Activated naive CD8-positive, alpha-beta T cell treated with anti-CD3 and anti-CD28 coated beads, Interleukin-2, amount 50 U/mL, for 16 hours (primary cell): ENCODE measurements around the gene NTN5.
"Not testable (repeated sequence)": the region's sequence is repeated elsewhere in the genome, so short reads cannot be mapped to it uniquely, and the experiment has no call there.

ENCODE experiments used
- DNase-seq: peaks from one replicate; pipeline ENCODE4 v3.0.0-alpha.2; 2020; ENCODE audit warnings: low read depth, low spot score

The NTN5 gene, protein sequence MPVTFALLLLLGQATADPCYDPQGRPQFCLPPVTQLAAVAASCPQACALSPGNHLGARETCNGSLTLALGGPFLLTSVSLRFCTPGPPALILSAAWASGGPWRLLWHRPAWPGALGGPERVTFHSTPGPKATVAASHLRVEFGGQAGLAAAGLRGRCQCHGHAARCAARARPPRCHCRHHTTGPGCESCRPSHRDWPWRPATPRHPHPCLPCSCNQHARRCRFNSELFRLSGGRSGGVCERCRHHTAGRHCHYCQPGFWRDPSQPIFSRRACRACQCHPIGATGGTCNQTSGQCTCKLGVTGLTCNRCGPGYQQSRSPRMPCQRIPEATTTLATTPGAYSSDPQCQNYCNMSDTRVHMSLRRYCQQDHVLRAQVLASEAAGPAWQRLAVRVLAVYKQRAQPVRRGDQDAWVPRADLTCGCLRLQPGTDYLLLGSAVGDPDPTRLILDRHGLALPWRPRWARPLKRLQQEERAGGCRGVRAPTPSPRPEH

DNA sequence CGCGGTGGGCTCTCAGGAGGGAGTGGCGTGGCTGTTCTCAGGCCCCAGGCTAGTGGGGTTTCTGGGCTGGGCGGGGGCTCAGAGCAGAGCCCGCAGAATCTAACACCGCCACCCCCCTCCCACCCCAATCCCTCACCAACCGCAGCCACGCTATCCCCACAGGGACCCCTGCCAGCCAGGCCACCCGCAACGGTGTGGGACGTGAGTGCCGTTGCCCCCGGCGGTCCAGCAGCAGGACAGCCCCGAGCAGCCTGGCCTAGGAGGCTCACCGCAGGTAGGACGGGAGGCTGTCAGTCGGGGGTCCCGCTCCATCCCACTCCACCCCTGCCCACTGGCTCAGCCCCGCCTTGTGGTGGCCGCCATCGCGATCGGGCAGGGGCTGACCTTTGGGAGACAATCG is at the start of gene NTN5:
Gene NTN5, minus strand, starts transcription at position 24 of the 400 bp plus-strand sequence. CDS start 2,031 bp downstream, outside the sequence.
- no peak for DNase-seq

DNA sequence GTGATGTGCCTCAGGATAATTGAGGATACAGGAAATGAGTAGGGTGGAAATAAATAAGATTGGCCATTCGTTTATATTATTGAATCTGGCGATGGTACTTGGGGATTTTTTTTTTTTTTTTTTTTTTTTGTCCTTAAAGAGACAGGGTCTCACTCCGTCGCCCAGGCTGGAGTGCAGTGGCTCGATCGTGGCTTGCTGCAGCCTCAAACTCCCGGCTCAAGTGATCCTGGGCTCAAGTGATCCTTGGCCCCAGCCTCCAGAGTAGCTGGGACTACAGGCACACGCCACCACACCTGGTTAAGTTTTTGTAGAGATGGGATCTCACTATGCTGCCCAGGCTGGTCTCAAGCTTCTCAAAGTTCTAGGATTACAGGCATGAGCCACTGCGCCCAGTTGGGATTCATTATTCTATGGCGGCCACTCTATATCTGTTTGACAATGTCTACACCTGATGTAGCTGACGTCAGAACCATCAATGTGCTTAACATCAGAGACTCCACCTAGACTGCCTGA is 49.4 kb upstream of the NTN5 start:
- no peak for DNase-seq

DNA sequence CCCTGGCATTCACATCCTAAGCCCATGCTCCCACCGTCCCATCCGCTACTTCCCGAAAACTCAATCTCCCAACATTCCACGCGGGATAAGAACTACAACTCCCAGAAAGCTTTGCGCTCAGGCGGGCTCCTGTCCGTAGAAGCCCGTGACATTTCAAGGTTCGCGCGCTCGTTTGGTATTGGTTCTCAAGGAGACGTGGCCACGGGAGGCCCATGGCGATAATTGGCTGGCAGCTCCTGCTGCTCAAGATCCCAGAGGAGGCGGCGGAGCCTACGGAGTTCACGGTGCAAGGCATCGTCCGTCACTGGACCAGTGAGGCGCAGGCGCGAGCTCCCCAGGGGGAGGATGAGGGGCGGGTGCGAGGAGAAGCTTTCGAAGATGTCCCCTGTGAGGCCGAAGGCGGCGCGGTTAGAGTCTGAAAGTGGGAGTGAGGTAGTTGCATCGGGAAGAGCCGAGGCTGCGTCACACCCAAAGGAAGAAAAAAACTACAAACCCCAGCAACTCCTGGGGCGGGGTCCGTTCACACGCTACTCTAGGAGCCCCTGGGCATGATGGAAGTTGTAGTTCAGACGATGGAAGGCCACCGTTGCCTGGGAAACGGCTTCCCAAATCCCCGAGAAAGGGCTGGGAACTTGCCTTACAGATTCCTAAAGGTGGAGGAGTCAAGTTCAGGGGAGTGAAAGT is 47.9 kb upstream of the NTN5 start:
- peak; percentile 85 for DNase-seq

DNA sequence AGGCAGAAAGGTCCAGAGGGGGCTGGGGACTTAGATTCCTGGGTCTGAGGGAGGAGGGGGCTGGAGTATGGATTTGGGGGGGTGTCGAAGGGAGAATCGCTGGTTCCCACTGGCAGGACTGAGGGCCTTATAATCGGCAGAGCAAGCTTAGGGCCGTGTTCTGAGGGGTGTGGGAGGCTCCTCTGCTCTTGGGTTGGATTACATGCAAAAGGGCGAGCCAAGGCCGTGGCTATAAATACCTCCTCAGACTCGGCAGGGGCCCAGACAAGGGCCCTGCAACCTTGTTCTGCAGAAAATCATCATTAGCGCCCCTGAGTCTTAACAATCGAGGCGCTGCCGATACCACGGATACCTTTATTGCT is 47.4 kb upstream of the NTN5 start:
- no peak for DNase-seq

DNA sequence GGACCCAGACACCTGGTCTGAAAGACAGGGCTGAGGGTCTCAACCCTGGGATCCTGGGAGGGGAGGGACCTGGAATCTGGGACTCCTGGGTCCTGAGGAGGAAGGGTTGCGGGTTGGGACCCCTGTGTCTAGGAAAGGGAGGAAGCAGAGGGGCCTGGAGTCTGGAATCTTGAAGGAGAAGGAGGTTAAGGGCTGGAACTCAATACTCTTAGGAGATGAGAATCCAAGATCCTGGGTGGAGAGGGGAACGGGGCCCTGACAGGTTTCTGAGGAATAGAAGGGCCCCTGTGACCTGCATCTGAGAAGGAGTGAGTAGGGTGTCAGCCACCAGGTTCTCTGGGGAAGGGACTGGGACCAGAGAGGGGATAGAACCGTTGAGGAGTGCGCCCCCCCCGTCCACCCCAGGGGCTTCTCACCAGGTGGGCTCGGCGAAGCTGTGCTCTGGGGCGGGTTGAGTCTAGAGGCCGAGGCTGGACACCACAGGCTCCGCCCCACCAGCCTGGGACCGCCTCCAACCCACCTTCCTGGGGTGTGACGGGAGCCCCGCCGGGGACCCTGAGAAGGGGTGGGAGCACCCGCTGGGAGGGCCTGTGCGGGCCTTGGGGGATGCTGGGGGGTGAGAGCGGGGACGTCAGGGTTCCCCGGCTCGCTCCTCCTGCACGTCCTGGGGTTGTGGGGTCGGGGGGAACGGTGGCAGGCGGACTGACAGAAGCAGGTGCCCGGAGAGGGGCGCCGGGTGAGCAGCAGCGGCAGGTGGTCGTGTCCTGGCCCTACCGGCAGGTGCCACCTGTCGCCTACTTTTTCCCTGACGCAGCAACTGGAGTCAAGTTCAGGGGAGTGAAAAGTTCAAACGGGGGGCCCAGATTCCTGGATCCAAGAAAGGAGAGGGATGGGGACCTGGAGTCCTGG is 46.7 kb upstream of the NTN5 start, which contains the start of gene MAMSTR:
Gene MAMSTR, minus strand, starts transcription at position 463 of the 909 bp plus-strand sequence. CDS start 694 bp downstream, outside the sequence.
- DNase-seq: no peak

DNA sequence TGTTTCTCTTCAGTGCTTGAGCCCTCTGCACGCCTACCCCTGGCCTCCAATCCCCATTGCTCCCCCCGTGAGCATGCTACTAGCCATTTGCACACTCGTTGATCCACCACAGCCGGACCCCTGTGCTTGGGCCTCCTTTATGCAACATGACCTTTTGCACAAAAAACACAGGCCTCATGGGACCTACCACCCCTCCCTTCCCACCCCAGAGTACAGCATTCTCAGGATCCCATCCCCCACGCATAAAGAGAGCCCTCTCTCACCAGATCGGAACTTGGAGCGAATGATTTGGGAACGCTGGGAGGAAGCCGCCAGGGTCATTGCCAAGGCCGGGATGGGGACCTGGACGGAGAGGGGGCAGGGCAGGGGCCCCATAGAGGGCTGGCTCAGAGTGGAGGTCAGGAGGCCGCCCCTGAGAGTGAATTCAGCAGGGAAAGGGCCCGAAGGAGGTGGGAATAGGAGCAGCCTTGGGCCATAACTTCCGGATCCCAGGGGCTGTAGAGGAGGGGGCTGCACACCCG is 46.0 kb upstream of the NTN5 start:
- DNase-seq: no peak

DNA sequence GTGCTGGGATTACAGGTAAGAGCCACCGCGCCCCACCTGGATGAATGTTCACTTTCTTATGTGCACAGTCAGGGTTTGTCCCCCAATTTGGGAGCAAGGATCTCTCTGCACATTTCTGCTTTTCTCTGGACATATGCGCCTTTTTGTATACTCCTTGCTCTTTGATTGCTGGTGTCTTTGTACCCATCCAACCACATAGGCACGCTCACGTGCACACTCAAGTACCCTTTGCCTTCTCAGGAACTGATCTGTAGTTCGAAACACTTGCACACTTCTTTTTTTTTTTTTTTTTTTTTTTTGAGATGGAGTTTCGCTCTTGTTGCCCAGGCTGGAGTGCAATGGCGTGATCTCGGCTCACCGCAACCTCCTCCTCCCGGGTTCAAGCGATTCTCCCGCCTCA is 45.3 kb upstream of the NTN5 start:
- not testable (repeated sequence) for DNase-seq

DNA sequence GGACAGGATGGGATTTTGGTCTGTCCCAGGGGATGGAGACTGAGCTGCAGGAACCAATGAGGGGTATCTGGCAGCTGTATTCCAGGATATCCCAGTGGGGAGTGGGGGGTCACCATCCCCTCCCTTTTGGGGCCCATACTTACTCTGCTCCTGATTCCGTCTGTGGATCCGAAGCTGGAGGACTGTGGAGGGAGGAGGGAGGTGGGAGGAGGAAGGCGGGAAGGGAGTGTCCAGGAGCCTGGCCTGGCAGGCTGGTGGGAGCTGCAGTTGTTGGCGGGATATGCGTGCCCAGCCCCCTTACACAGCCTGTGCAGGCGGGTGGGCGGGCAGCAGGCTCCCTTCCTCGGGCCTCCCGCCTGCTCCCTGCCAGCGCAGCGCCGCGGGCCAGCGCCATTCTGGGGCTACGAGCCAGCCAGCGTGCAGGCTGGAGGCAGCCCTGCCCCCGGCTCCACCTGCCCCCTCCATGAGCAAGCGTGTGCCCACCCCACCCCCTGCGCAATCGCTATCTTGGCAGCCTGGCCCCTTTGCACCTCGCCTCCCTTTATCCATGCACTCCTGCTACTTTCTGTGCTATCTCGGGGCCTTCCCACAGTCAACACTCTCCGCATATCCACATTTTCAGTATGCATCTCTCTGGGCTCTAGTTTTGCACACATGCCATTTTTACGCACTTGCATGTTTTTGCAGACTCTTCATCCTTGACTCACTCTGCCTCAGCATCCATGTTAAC is 43.9 kb upstream of the NTN5 start:
- no peak for DNase-seq

DNA sequence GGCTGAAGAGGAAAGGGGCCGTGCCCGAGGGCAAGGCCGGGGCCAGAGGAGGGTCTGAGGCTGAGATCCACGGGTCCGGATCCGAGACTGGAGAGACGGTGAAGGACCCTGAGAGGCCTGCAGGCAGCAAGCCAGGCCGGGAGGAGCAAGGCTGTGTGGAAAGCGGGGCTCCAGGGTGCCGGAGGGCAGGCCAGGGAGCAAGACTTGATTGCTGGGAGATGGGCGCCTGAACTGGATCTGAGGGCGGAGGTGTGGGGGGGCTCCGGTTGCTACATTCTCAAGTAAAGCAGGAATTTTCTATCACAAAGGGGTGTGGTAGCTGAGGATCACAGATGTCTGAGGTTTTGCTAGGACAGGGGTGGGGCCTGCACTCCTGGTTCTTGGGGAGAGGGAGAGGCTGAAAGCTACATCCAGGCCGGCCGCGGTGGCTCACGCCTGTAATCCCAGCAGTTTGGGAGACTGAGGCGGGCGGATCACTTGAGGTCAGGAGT is 42.9 kb upstream of the NTN5 start:
- no peak for DNase-seq

DNA sequence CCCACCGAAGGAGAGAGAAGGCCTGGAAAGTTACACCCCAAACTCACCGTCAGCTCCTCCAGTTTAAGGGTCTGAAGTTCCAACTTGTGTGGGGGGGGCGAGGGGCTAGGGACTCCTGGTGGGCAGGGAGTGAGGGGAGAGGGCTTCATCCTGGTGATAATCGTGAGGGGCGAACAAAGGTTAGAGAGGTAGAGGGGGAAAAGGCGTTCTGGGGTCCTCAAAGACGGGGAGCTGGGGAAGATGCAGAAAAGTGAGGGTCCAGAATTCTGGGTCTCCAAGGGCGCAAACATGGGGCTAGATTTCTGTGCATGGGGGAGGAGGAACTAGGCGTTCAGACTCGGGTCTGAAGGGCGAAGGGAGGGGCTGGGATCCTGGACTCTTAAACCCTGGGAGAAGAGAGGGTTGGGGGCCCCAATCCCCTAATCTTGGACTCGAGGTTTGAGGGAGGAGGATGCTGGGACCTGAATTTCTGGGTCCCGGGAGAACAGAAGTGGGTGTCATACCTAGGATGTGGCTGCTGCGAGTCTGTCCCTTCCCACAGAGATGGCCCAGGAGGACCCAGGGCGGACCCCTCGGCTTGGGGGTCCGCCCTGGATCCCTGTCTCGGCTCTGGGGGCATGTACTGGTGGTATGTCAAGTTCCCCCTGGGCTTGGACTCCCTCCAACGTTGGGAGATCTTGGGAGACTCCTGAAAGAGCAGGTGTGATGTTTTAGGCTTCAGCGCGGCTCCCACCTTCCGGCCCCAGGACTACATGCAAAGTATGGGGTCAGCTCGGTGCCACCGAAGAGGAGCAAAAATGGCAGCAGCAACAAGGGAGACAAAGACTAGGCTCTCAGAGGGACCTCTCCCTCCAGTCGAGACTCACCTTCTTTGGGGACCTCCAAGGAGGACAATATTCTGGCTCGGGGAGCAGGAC is 42.2 kb upstream of the NTN5 start:
- DNase-seq: no peak

DNA sequence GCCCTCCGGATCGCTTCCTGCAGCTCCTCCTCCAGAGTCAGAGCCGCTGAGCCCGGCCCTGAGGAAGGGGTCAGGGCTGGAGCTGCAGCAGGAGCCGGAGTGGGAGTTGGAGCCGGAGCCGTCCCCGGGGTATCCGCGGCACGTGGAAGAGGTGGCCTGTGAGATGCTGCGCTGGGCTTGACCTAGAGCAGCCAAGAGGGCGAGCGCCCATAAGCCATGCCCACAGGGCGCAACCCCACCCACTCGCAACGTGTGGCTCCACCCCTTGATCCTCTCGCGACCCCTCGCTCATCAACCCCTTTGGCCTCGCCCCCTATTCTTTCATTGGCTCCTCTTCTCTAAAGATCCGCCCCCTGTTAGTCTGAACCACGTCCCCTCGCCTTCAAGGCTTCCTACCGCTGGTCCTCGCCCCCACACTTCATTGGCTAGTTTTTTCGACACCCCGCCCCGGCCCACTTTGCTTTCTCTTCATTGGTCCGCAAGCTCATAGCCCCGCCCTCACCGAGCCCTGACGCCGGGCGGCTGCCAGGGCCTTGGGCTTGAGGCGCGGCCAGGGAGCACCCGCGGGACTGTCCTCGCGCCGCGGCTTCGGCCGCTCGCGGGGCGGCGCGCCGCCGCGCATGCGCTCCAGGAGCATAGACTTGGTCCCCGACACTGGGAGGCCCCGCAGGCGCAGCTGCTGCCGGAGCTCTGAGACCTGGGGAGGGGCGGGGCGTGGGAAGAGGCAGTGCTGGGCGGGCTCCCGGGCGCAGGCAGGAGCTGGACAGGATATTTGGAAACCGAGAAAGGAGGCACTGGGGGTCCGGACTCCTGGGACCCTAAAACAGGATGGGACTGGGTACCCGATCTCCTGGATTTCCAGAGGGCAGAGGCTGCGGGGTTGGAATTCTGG is 41.3 kb upstream of the NTN5 start:
- DNase-seq: peak; percentile 93

DNA sequence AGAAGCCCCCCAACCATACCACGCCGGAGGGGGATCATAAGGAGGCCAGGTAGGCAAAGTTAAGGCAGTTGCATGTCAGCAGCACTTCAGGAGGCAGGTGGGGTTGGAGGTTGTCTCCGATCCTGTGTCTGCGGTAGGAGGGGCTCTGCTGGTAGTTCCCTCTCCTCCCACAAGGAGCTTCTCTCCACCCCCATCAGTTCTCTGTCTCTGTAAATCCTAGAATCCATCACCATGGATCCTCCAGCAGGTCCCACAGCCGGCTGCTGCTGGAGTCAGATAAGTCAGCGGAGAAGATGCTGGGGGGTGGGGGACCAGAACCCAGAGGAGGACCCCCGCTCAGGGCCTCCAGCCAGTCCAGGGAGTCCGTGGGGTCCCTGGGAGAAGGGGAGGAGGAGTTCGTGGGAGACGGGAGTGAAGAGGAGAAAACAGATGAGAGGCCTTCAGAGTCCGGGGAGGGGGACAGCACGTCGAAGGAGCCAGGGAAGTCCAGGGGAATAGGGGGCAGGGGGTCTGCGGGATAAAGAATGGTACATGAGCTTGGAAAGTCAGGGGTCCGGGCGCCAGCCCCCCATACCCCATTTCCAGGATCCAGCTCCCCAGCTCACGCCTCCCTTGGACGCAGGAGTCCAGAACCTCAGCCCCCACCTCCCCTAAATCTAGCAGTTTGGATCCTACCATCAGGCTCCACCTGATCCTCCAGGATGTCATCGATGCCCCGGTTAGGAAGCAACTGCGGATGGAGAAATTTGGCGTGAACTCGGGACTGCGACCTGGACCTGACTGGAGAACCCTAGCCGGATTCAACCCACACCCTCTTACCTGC is 40.4 kb upstream of the NTN5 start:
- DNase-seq: no peak

DNA sequence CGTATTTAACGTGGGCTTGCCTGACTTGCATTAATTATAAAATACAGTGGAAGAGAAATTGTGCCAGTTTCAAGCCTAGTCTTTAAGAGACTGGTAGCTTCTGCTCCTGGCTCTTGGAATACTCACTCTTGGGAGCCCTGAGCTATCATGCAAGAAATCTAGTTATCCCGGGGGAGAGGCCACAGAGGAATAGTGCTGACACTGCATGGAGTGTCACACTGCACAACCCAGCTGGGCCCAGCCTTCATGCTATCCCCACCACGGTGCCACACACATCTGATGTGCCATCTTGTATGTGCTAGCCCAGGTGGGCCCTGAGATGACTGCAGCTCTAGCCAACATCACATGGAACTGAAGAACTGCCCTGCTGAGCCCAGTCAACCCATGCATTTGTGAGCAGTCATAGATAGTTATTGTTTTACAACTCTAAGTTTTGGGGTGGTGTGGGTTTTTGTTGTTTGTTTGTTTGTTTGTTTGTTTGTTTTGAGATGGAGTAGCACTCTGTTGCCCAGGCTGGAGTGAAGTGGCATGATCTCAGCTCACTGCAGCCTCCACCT is 38.4 kb upstream of the NTN5 start:
- DNase-seq: no peak

DNA sequence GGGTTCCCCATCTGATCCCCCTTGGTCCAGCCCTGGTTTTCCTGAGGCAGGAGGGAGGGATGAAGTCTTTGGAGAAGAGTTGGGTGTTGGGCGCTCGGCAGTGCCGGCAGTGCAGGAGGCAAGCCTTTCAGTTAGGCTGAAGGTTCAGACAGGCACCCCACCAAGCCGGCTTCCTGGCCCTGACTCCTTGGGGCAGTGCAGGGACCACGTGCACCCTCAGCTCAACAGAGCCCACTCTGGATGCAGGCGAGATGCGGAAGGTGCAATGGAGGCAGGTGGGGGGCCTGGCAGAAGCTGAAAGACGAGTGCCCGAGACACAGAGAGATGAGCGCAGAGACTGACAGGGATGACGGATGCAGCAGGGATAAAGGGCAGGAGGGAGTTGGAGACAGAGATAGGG is 35.7 kb upstream of the NTN5 start:
- no peak for DNase-seq

DNA sequence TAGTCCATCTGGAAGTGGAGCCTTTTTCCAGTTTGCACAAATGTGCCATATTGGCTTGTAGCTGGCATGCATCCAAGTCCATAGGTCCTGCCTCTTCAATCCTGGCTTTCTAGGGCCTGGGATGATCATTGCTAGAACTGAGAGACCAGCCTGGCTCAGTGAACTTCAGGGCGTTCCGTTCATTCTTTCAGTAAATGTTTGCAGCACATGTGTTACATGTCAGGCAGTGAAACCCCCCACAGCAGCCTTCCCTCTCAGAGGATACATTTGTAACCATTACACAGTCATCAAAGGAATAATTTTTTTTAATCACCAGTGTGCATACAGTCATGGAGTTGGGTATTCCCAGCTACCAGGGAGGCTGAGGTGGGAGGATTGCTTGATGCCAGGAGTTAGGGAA is 32.6 kb upstream of the NTN5 start:
- DNase-seq: no peak

DNA sequence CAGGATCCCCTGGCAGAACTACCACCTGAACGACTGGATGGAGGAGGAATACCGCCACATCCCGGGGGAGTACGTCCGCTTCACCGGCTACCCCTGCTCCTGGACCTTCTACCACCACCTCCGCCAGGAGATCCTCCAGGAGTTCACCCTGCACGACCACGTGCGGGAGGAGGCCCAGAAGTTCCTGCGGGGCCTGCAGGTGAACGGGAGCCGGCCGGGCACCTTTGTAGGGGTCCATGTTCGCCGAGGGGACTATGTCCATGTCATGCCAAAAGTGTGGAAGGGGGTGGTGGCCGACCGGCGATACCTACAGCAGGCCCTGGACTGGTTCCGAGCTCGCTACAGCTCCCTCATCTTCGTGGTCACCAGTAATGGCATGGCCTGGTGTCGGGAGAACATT is 30.5 kb upstream of the NTN5 start:
- no peak for DNase-seq

DNA sequence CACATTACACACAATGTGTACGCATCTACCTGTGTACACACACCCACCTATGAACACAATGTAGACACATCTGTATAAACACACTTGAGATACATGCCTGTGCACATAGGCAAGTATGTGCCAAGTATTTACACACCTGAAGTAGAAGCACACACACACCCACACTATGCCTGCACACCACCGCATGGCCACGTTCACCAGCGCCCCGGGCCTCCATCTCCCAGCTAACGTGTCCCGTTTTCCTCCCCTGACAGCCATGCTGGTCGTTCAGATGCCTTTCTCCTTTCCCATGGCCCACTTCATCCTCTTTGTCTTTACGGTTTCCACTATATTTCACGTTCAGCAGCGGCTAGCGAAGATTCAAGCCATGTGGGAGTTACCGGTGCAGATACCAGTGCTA is 29.9 kb upstream of the NTN5 start:
- no peak for DNase-seq
